Ramos (cell line): ENCODE data around the gene HOXB6.

ENCODE experiments used
- in situ Hi-C: fragments of 300-500 bp; cut with MboI; formaldehyde crosslinking; loops from one replicate; pipeline ENCODE4 v1.14.3; 2022; ENCODE audit warnings: low sequenced_read_pairs; ENCODE audit not compliant: unreplicated experiment

Gene HOXB6

GRCh38 chr17:48570325-48571023 is 34.3 kb downstream of the HOXB6 start:
- in situ Hi-C loops, result no loop called here

GRCh38 chr17:48569674-48570324 is 35.0 kb downstream of the HOXB6 start:
- in situ Hi-C loops, result no loop called here

GRCh38 chr17:48569240-48569582 is 35.6 kb downstream of the HOXB6 start:
- in situ Hi-C loops, result no loop called here

GRCh38 chr17:48568499-48569239 is 36.1 kb downstream of the HOXB6 start:
- in situ Hi-C loops, result no loop called here

GRCh38 chr17:48567646-48568354 is 37.0 kb downstream of the HOXB6 start:
- in situ Hi-C loops, result no loop called here

- in situ Hi-C loops, result no loop called here
Observed at GRCh38 chr17:48567209-48567608, 37.6 kb downstream of the HOXB6 start.

- in situ Hi-C loops, result no loop called here
Observed at GRCh38 chr17:48566717-48567116, 38.1 kb downstream of the HOXB6 start.

GRCh38 chr17:48565925-48566710 is 38.7 kb downstream of the HOXB6 start:
- in situ Hi-C loops, result no loop called here

GRCh38 chr17:48565022-48565554 is 39.7 kb downstream of the HOXB6 start:
- in situ Hi-C loops, result no loop called here

- in situ Hi-C loops, result no loop called here
Observed at GRCh38 chr17:48564188-48565021, 40.4 kb downstream of the HOXB6 start.

- in situ Hi-C loops, result no loop called here
Observed at GRCh38 chr17:48563867-48564187, 41.0 kb downstream of the HOXB6 start.

GRCh38 chr17:48563385-48563838 is 41.4 kb downstream of the HOXB6 start:
- in situ Hi-C loops, result no loop called here

GRCh38 chr17:48562934-48563333 is 41.9 kb downstream of the HOXB6 start:
- in situ Hi-C loops, result no loop called here

GRCh38 chr17:48561884-48562810 is 42.6 kb downstream of the HOXB6 start:
- in situ Hi-C loops, result no loop called here

GRCh38 chr17:48559840-48560817 is 44.7 kb downstream of the HOXB6 start:
- in situ Hi-C loops, result no loop called here

- in situ Hi-C loops, result no loop called here
Observed at GRCh38 chr17:48559122-48559839, 45.5 kb downstream of the HOXB6 start.
